GM18511 (cell line): ENCODE data around the gene ERO1B.
A peak's percentile ranks its signal among the peaks of the same experiment; 100 is the strongest.
"Not testable (repeated sequence)": the region's sequence is repeated elsewhere in the genome, so short reads cannot be mapped to it uniquely, and the experiment has no call there.

Experiments used
- ATAC-seq: cut with Tn5 transposase; IDR thresholded peaks from one replicate; pipeline ENCODE4 v1.9.1; 2021; ENCODE audit warnings: mild to moderate bottlenecking, moderate library complexity; ENCODE audit not compliant: unreplicated experiment

Gene ERO1B

GRCh38 chr1:236193184-236193583 is 88.6 kb downstream of the ERO1B start:
- ATAC-seq: no peak

- not testable (repeated sequence) for ATAC-seq
Measured at GRCh38 chr1:236188084-236188483, 93.7 kb downstream of the ERO1B start.

GRCh38 chr1:236186471-236186870 is 95.3 kb downstream of the ERO1B start:
- not testable (repeated sequence) for ATAC-seq

- no peak for ATAC-seq
Measured at GRCh38 chr1:236185687-236186086, 96.1 kb downstream of the ERO1B start.

DNA sequence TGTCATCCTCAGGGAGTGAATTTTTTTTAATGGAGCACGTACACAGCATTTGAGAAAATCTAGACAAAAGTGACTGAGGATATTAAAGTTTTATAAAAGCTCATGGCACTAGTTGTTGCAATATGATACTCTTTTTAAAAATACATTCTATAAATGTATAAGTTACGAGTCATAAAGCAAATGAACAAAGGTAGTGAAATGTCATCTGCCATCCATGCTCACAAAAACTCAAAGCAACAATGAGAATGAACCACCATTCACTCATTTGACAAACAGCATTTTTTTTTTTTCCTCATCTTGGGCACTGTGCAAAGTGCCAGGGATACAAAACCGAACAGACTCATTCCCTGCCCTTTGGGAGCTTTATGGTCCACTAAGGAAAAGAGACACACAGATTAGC is 100.7 kb downstream of the ERO1B start:
- no peak for ATAC-seq

DNA sequence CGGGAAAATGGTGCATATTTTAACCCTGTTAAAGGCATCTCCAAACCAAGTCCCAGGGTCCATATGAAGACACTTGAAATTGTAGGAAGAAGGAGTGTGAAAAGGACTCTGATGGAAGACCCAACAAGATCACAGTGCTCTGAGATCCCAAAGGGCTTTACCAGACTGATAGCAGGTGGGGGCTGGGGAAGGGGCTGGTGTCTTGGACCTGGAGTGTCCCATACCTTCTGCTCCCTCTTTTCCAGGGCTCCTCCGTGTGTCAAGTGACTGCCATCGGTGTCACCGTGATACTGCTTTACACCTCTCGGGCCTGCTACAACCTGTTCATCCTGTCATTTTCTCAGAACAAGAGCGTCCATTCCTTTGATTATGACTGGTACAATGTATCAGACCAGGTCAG is 102.1 kb downstream of the ERO1B start:
- no peak for ATAC-seq

GRCh38 chr1:236176337-236177336 is 105.1 kb downstream of the ERO1B start:
- ATAC-seq: no peak

DNA sequence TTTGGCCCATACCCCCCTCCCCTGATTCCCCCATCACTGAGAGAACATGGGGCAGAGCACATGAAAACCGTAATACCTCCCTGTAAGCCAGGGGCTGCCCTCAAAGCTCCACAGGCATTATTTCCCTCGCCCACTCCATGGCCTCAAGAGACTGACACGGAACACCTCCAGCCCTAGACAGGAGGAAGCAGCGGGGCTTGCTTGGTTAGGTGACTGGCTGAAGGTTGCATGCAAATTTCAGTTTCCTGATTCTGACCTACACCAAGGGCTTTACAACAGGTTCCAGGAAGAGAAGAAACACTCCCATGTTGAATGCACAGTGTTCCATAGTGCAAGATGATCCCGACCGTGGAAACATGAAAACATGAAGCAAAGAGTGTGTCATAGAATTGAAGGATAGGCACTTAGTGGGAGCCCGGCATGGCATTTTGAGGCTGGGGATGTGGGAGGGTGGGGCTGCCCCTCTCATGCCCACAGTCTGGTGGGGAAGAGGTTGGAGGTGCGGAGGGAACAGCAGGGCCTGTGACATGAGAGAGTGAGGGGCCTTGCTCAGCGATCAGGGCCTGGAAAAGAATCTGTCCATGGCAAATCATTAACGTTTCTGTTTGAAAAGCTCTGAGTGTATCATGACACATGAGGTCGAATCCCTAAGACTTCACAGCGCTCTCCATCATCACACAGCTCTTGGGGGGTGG is 106.0 kb downstream of the ERO1B start:
- peak; percentile 84 for ATAC-seq

DNA sequence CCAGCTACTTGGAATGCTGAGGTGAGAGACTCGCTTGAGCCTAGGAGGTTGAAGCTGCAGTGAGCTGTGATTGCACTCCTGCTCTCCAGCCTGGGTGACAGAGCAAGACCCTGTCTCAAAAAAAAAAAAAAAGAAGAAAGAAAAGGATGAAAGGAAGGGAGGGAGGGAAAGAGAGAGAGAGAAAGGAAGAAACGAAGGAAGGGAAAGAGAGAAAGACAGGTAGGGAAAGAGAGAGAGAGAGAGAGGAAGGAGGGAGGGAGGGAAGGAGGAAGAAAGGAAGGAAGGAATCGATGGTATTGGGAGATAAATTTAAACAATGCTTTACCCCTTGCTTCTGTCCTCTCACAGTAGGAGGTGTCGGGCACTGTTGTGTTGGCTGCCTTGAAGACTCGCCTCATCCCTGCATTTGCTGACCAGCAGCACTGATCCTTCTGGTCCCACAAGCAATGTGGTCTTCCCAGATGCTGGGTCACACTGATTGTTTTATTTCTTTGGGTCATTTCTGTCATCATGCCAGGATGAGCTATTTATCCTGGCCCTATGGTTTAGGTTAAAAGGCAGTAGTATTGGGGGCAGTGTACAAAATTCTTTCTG is 108.5 kb downstream of the ERO1B start:
- no peak for ATAC-seq

DNA sequence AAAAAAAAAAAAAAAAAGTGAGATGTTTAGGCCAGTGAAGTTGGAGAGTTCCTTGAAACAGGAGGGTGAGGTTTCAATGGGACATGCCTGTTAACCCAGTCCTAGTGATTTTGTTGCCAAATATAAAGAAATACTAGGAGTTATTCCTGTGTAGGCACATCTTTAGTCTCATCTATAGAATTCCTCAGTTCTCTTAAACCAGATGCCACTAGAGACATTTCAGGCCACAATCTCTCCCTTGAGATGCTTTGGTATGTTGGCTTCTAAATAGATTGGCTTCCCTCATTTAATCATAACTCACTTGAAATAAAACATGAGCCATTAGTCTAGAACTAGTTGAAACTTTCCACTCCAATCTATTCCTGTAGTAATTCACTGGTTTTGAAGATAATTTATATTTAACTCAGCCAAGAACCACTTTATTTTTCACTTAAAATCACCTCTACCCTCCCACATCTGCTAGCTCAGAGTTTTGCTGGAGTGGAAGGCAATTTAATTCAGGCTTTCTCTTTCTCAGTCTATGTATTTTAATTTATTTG is 109.6 kb downstream of the ERO1B start:
- no peak for ATAC-seq

DNA sequence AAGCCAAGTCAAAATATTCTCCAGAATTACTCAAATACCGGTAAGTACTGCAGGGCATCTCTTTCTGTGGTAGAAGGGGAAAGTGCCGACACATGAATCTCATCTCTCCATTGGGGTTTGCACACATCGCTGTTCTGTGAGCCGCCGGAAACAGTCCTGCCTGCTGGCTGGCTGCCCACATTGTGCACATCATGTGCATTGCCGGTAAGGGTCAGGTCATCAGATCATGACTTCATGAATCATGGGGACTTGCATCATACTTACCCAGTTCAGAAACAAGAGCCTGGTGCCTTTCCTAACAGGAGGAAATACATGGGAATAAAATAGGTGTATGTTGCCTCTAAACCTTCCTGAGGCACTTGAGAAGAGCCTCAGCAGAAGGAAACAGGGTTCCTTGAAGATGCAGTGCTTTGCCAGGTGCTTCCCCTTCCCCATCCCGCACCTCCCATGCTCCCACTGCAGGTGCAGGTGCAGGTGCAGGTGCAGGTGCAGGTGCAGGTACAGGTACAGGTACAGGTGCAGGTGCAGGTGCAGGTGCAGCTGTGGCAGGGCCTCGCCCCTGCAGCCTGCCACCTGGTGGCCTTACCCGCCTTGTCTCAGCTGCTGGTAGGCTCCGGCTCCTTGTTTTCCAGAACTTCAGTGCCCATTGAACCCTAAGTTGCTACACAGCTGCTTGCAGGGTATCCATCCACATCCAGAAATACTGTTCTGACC is 112.9 kb downstream of the ERO1B start:
- ATAC-seq: no peak

DNA sequence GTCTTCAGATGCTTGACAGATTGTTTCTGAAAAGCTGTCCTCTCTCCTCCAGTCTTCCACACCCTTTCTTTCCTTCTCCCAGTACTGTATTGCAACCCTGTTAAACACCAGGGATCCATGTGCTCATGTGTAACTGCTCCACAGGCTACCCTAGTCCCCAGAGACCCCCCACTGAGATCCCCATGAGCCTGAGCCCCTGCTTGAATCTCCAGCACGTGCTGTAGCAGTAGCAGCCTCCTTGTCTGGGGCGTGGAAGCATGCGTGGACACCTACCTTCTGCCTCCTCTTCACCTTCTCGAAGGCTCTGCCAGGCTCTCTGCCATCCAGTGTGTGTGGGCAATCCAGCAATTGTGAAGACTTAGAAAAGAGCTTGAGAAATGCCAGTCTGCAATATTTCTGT is 114.2 kb downstream of the ERO1B start:
- ATAC-seq: no peak

- ATAC-seq: no peak
Measured at GRCh38 chr1:236167154-236167553, 114.6 kb downstream of the ERO1B start.

DNA sequence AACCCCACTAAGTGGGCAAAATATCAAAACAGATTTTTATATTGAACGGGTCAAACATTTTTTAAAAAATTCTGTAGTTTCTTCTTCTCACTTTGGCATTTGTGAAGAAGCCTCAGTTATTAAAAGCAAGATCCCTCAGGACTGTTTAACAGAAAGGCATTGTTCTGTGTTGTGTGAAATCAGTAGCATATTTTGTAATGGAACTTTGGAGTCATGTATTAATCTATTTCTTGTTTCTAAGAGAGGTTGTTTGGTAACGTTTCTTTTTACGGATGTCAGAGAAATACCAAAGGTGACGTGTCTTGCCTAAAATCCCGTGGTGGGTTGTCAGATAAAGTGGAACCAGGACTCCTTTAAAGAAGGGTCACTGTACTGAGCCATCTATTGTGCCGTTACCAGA is 115.7 kb downstream of the ERO1B start:
- no peak for ATAC-seq
